ENCODE measurements around the gene ENDOV. TPM values are rescaled to one million over a fixed set of nuclear protein-coding genes. Genes with fewer than 3 reads are reported as not detected.

The ENDOV gene
- total RNA-seq, 1 experiment from 2014 or later, result 14.1 TPM

- H3K27me3 ChIP-seq (replicated peaks; ENCODE audit: insufficient read depth, low read depth, low read length, poor library complexity), result peaks cover 86% of the 10 kb centered on the region
- ChIA-PET POLR2A (ENCODE audit: low non-redundant PET) (interaction anchor here (0.6 kb wide), 1 partner anchor 14 kb away, joined by 6 read pairs; no protein-coding TSS in a partner anchor), CTCF (interaction anchor here (0.6 to 0.7 kb wide), 2 partner anchors 14 to 579 kb away, joined by 3 to 4 read pairs; no protein-coding TSS in a partner anchor)
- intact Hi-C loops (cut with micrococcal nuclease; ENCODE audit: unreplicated experiment), result no loop called here
- no peaks in the 10 kb centered on the region for H3K4me1 ChIP-seq (ENCODE audit: insufficient read depth, low read length, poor library complexity, severe bottlenecking)
- H3K9me3 ChIP-seq (ENCODE audit: low read depth, low read length, poor library complexity, severe bottlenecking), result no peaks in the 10 kb centered on the region
- H3K36me3 ChIP-seq (ENCODE audit: insufficient read depth, low read length, poor library complexity, severe bottlenecking), result no peaks in the 10 kb centered on the region
- H3K27ac ChIP-seq (ENCODE audit: low read depth, low read length, poor library complexity, severe bottlenecking), result no peak overlapping the region
- DNase-seq (ENCODE audit: low spot score), result no peak
- BruUV-seq (replicated peaks), result no TSS peak
- H3K4me3 ChIP-seq (ENCODE audit: low read depth, low read length, poor library complexity, severe bottlenecking), result no peak overlapping the region
- TF ChIP-seq CTCF (conservative IDR thresholded peaks at IDR 0.05; ENCODE audit: low read depth, low read length), result no peak
- TF ChIP-seq EZH2 (IDR thresholded peaks at IDR 0.05; ENCODE audit: borderline replicate concordance, low read depth, low read length, poor library complexity, severe bottlenecking), result no peak
These were observed 54.0 kb downstream of the ENDOV start for GRCh38 chr17:80468781-80469493.

- Histone ChIP-seq H3K36me3 (ENCODE audit: insufficient read depth, low read length, poor library complexity, severe bottlenecking) (no peaks in the 10 kb centered on the region), H3K4me3 (ENCODE audit: low read depth, low read length, poor library complexity, severe bottlenecking) (no peak overlapping the region), H3K4me1 (ENCODE audit: insufficient read depth, low read length, poor library complexity, severe bottlenecking) (peaks cover 2% of the 10 kb centered on the region), H3K27me3 (replicated peaks; ENCODE audit: insufficient read depth, low read depth, low read length, poor library complexity) (peaks cover 93% of the 10 kb centered on the region), H3K9me3 (ENCODE audit: low read depth, low read length, poor library complexity, severe bottlenecking) (no peaks in the 10 kb centered on the region), H3K27ac (ENCODE audit: low read depth, low read length, poor library complexity, severe bottlenecking) (no peak overlapping the region)
- no peak for DNase-seq (ENCODE audit: low spot score)
- ChIA-PET CTCF (interaction anchor here (0.7 kb wide), 1 partner anchor 15 kb away, joined by 4 read pairs; no protein-coding TSS in a partner anchor), POLR2A (ENCODE audit: low non-redundant PET) (no interaction called here)
- TF ChIP-seq CTCF (conservative IDR thresholded peaks at IDR 0.05; ENCODE audit: low read depth, low read length), result no peak
- no peak for TF ChIP-seq EZH2 (IDR thresholded peaks at IDR 0.05; ENCODE audit: borderline replicate concordance, low read depth, low read length, poor library complexity, severe bottlenecking)
- BruUV-seq (replicated peaks), result no TSS peak
- intact Hi-C loops (cut with micrococcal nuclease; ENCODE audit: unreplicated experiment), result no loop called here
These were observed 54.7 kb downstream of the ENDOV start for GRCh38 chr17:80469667-80470066.

- Histone ChIP-seq H3K4me1 (ENCODE audit: insufficient read depth, low read length, poor library complexity, severe bottlenecking) (peaks cover 12% of the 10 kb centered on the region), H3K27me3 (replicated peaks; ENCODE audit: insufficient read depth, low read depth, low read length, poor library complexity) (peaks cover 96% of the 10 kb centered on the region), H3K36me3 (ENCODE audit: insufficient read depth, low read length, poor library complexity, severe bottlenecking) (no peaks in the 10 kb centered on the region), H3K27ac (ENCODE audit: low read depth, low read length, poor library complexity, severe bottlenecking) (no peak overlapping the region), H3K9me3 (ENCODE audit: low read depth, low read length, poor library complexity, severe bottlenecking) (no peaks in the 10 kb centered on the region), H3K4me3 (ENCODE audit: low read depth, low read length, poor library complexity, severe bottlenecking) (no peak overlapping the region)
- ChIA-PET CTCF (no interaction called here), POLR2A (ENCODE audit: low non-redundant PET) (no interaction called here)
- TF ChIP-seq EZH2 (IDR thresholded peaks at IDR 0.05; ENCODE audit: borderline replicate concordance, low read depth, low read length, poor library complexity, severe bottlenecking) (no peak), CTCF (conservative IDR thresholded peaks at IDR 0.05; ENCODE audit: low read depth, low read length) (no peak)
- no TSS peak for BruUV-seq (replicated peaks)
- no peak for DNase-seq (ENCODE audit: low spot score)
- intact Hi-C loops (cut with micrococcal nuclease; ENCODE audit: unreplicated experiment), result no loop called here
These were observed 55.6 kb downstream of the ENDOV start for GRCh38 chr17:80470603-80471002.
